Cardiac muscle cell (in vitro differentiated cells and primary cell): ENCODE measurements around the gene NFAM1. TPM values are rescaled to one million over a fixed set of nuclear protein-coding genes. Genes with fewer than 3 reads are reported as not detected.

ENCODE experiments used
- DNase-seq, 2 donors: peaks; one replicate each; pipeline versions ENCODE4 v3.0.0 to v3.0.0-alpha.2; 2010 to 2017; ENCODE audit warnings: low read depth in 1 of 2, low spot score in 1 of 2
- H3K27ac ChIP-seq: fragments of 200-600 bp; sonication (generic); 2 replicates; pipeline ENCODE4 v1.5.1; 2016
- H3K27me3 ChIP-seq: fragments of 200-600 bp; sonication (generic); 2 replicates; pipeline ENCODE4 v1.6.0; 2016; ENCODE audit warnings: control low read depth
- H3K36me3 ChIP-seq: fragments of 200-600 bp; sonication (generic); 2 replicates; pipeline ENCODE4 v1.5.1; 2016; ENCODE audit warnings: control low read depth
- H3K4me1 ChIP-seq: fragments of 200-600 bp; sonication (generic); 2 replicates; pipeline ENCODE4 v1.8.1; 2017; ENCODE audit warnings: low read depth, mild to moderate bottlenecking, mixed run types
- H3K4me3 ChIP-seq: fragments of 200-600 bp; sonication (generic); 2 replicates; pipeline ENCODE4 v1.5.1; 2016; ENCODE audit warnings: mild to moderate bottlenecking
- H3K9me3 ChIP-seq: fragments of 200-600 bp; sonication (generic); 2 replicates; pipeline ENCODE4 v1.5.1; 2017; ENCODE audit warnings: low read depth, mild to moderate bottlenecking, control low read depth
- CTCF ChIP-seq: IDR thresholded peaks from 2 replicates; pipeline ENCODE4 v1.5.1; 2012; ENCODE audit warnings: low read depth, mild to moderate bottlenecking, low read length
- polyA plus RNA-seq: library from polyadenylated mRNA; unstranded; fragments of >200 nt; fragmentation: Nextera tagmentation; extraction: Ambion mirVana; gene quantifications from 2 replicates; pipeline ENCODE4 v1.2.1, GENCODE V29; 2016
- total RNA-seq: library from RNA; depleted of rRNA; stranded (reverse); fragments of >200 nt; gene quantifications from 2 replicates; pipeline ENCODE4 v1.2.3, GENCODE V29; 2016

The NFAM1 gene
- total and polyA plus RNA-seq, 2 experiments from 2014 or later, result 0.97 to 2.1 TPM

GRCh38 chr22:42340829-42341383 lies 91.3 kb downstream of the NFAM1 start:
- Histone ChIP-seq H3K27me3 (no peaks in the 10 kb centered on the region), H3K9me3 (no peaks in the 10 kb centered on the region), H3K4me3 (peak overlapping the region; percentile 7), H3K36me3 (no peaks in the 10 kb centered on the region), H3K27ac (no peak overlapping the region), H3K4me1 (peaks cover 3% of the 10 kb centered on the region)
- TF ChIP-seq CTCF, result no peak
- DNase-seq, result peak in 1 of 2 donors; percentile 52

GRCh38 chr22:42340150-42340549 lies 92.1 kb downstream of the NFAM1 start:
- H3K4me3 ChIP-seq, result no peak overlapping the region
- H3K27ac ChIP-seq, result no peak overlapping the region
- H3K4me1 ChIP-seq, result peaks cover 3% of the 10 kb centered on the region
- no peaks in the 10 kb centered on the region for H3K9me3 ChIP-seq
- no peak for TF ChIP-seq CTCF
- no peak for DNase-seq
- H3K27me3 ChIP-seq, result no peaks in the 10 kb centered on the region
- H3K36me3 ChIP-seq, result no peaks in the 10 kb centered on the region

GRCh38 chr22:42338479-42338878 lies 93.7 kb downstream of the NFAM1 start:
- Histone ChIP-seq H3K27me3 (no peaks in the 10 kb centered on the region), H3K27ac (no peak overlapping the region), H3K4me3 (no peak overlapping the region), H3K9me3 (no peaks in the 10 kb centered on the region), H3K36me3 (no peaks in the 10 kb centered on the region), H3K4me1 (no peaks in the 10 kb centered on the region)
- DNase-seq, result no peak
- TF ChIP-seq CTCF, result no peak

- no peak overlapping the region for H3K4me3 ChIP-seq
- H3K9me3 ChIP-seq, result no peaks in the 10 kb centered on the region
- H3K27me3 ChIP-seq, result no peaks in the 10 kb centered on the region
- no peak for TF ChIP-seq CTCF
- H3K27ac ChIP-seq, result no peak overlapping the region
- DNase-seq, result no peak
- H3K36me3 ChIP-seq, result no peaks in the 10 kb centered on the region
- H3K4me1 ChIP-seq, result no peaks in the 10 kb centered on the region
These were observed 94.8 kb downstream of the NFAM1 start for GRCh38 chr22:42337356-42337755.

- Histone ChIP-seq H3K9me3 (no peaks in the 10 kb centered on the region), H3K27ac (no peak overlapping the region), H3K4me3 (no peak overlapping the region), H3K27me3 (no peaks in the 10 kb centered on the region), H3K36me3 (no peaks in the 10 kb centered on the region), H3K4me1 (no peaks in the 10 kb centered on the region)
- TF ChIP-seq CTCF, result no peak
- DNase-seq, result no peak
These were observed 95.5 kb downstream of the NFAM1 start for GRCh38 chr22:42336527-42337227.
